HepG2 (cell line): ENCODE measurements around the gene SCG2. TPM values are rescaled to one million over a fixed set of nuclear protein-coding genes. Genes with fewer than 3 reads are reported as not detected.

Source experiments
- ATAC-seq: fragments of 200-7000 bp; cut with Tn5 transposase; 3 replicates; pipeline ENCODE4 v1.9.1; 2020; ENCODE audit warnings: mild to moderate bottlenecking, moderate library complexity
- BruUV-seq: library from RNA; stranded (reverse); fragments of 400-500 nt; replicated peaks from 2 replicates; lab custom pipeline; 2021; lab: Mats Ljungman, UMichigan
- CTCF ChIA-PET: fragments of 300-600 bp; formaldehyde crosslinking; extraction: SDS; loops from one replicate; lab custom pipeline; 2021; ENCODE audit warnings: low total read pairs, inconsistent platforms, low intra/inter-chr PET ratio; lab: Yijun Ruan, JAX
- POLR2A ChIA-PET: fragments of 350-600 bp; sonication (Branson Sonifier 250); formaldehyde crosslinking; loops from one replicate; lab custom pipeline; 2020; ENCODE audit warnings: antibody characterized with exemption, inconsistent platforms; lab: Yijun Ruan, JAX
- DNase-seq: peaks from one replicate; pipeline ENCODE4 v3.0.0-alpha.2; 2015; ENCODE audit warnings: low spot score
- FAIRE-seq: peaks from 3 replicates; lab custom pipeline; 2011; peaks lifted over from hg19 to GRCh38; lab: Jason Lieb, UNC
- H2AFZ ChIP-seq: one replicate; pipeline ENCODE4 v1.6.1; 2011; ENCODE audit warnings: low read length, inconsistent platforms
- H3K27ac ChIP-seq: fragments of 300-600 bp; 3 replicates; pipeline ENCODE4 v1.8.0; 2011; ENCODE audit warnings: mixed run types, mild to moderate bottlenecking, mixed read lengths, low read length, inconsistent platforms; ENCODE audit not compliant: insufficient read depth; ENCODE audit errors: extremely low read length
- H3K27me3 ChIP-seq, 2 experiments: fragments of 200-600 bp in 1 of 2; 2 replicates in 1 of 2; 3 replicates in 1 of 2; pipeline versions ENCODE4 v1.6.0 to v1.8.0; 2011; ENCODE audit warnings: low read length in 2 of 2, mild to moderate bottlenecking in 2 of 2, moderate library complexity in 2 of 2, inconsistent platforms in 1 of 2; ENCODE audit not compliant: insufficient read depth in 2 of 2, control insufficient read depth in 1 of 2
- H3K36me3 ChIP-seq, 2 experiments: fragments of 200-600 bp in 1 of 2; replicated peaks in 1 of 2; 2 replicates in 1 of 2; 3 replicates in 1 of 2; pipeline versions ENCODE4 v1.5.1 to v1.8.0; 2011; ENCODE audit warnings: low read length in 2 of 2, inconsistent platforms in 1 of 2; ENCODE audit not compliant: insufficient read depth in 2 of 2, control insufficient read depth in 1 of 2
- H3K4me1 ChIP-seq: 2 replicates; pipeline ENCODE4 v1.5.1; 2012; ENCODE audit warnings: low read length, inconsistent platforms; ENCODE audit not compliant: insufficient read depth
- H3K4me2 ChIP-seq: 2 replicates; pipeline ENCODE4 v1.6.0; 2011; ENCODE audit warnings: low read depth, low read length, inconsistent platforms
- H3K4me3 ChIP-seq, 3 experiments: fragments of 200-600 bp in 1 of 3; sonication (generic), shearing (Covaris generic) in 1 of 3; replicated peaks in 1 of 3; 2 replicates each; pipeline ENCODE4 v1.5.1; 2011 to 2016; ENCODE audit warnings: low read length in 3 of 3, inconsistent platforms in 2 of 3, low read depth in 2 of 3, mild to moderate bottlenecking in 2 of 3, control low read depth in 1 of 3, mixed read lengths in 1 of 3; ENCODE audit not compliant: insufficient read depth in 1 of 3
- H3K79me2 ChIP-seq: one replicate; pipeline ENCODE4 v1.6.1; 2011; ENCODE audit warnings: low read length, inconsistent platforms; ENCODE audit not compliant: insufficient read depth
- H3K9ac ChIP-seq: 2 replicates; pipeline ENCODE4 v1.6.0; 2011; ENCODE audit warnings: mild to moderate bottlenecking, low read depth, low read length, inconsistent platforms; ENCODE audit not compliant: insufficient read depth
- H3K9me3 ChIP-seq: 2 replicates; pipeline ENCODE4 v1.5.1; 2012; ENCODE audit warnings: mild to moderate bottlenecking, low read length
- H4K20me1 ChIP-seq: 2 replicates; pipeline ENCODE4 v1.6.0; 2011; ENCODE audit warnings: inconsistent platforms, mild to moderate bottlenecking, low read length, moderate library complexity; ENCODE audit not compliant: insufficient read depth
- ESRRA ChIP-seq: sonication (generic); formaldehyde crosslinking; IDR thresholded peaks from 2 replicates; pipeline ENCODE4 v1.5.1; 2020; ENCODE audit warnings: mild to moderate bottlenecking, low read depth, missing genetic modification reagents
- HOXA5 ChIP-seq: sonication (generic); formaldehyde crosslinking; IDR thresholded peaks from 2 replicates; pipeline ENCODE4 v1.4.0; 2020; ENCODE audit warnings: missing genetic modification reagents
- JDP2 ChIP-seq: sonication (generic); formaldehyde crosslinking; IDR thresholded peaks from 2 replicates; pipeline ENCODE4 v1.8.1; 2022; ENCODE audit warnings: missing genetic modification reagents, borderline replicate concordance
- KIAA2018 ChIP-seq: sonication (generic); formaldehyde crosslinking; IDR thresholded peaks from 2 replicates; pipeline ENCODE4 v1.5.0; 2020; ENCODE audit warnings: mild to moderate bottlenecking, missing genetic modification reagents, borderline replicate concordance
- KLF16 ChIP-seq, 2 experiments: sonication (generic) in 1 of 2; formaldehyde crosslinking in 1 of 2; IDR thresholded peaks; 2 replicates each; pipeline versions ENCODE4 v1.6.1 to v1.8.0; 2016 to 2023; ENCODE audit warnings: missing genetic modification reagents in 2 of 2, missing compliant biosample characterization in 1 of 2
- MAFF ChIP-seq: IDR thresholded peaks from 2 replicates; pipeline ENCODE4 v1.6.1; 2011; ENCODE audit warnings: low read depth, low read length, improper control_type of control experiment
- MXD4 ChIP-seq: IDR thresholded peaks from 2 replicates; pipeline ENCODE4 v1.6.1; 2016; ENCODE audit warnings: mild to moderate bottlenecking, missing biosample characterization, missing genetic modification reagents
- SMC3 ChIP-seq: IDR thresholded peaks from 2 replicates; pipeline ENCODE4 v1.6.1; 2011; ENCODE audit warnings: low read length, improper control_type of control experiment
- SRSF1 ChIP-seq: fragments of 200-400 bp; formaldehyde crosslinking; optimal IDR thresholded peaks from 2 replicates; pipeline ENCODE3; 2017; ENCODE audit warnings: mild to moderate bottlenecking, low read depth, low read length, moderate library complexity
- ZC3H4 ChIP-seq: sonication (generic); formaldehyde crosslinking; IDR thresholded peaks from 2 replicates; pipeline ENCODE4 v1.4.0; 2020; ENCODE audit warnings: missing genetic modification reagents, borderline replicate concordance
- ZNF7 ChIP-seq: IDR thresholded peaks from 2 replicates; pipeline ENCODE4 v1.6.1; 2016; ENCODE audit warnings: missing biosample characterization, missing genetic modification reagents
- ZNF879 ChIP-seq: sonication (generic); formaldehyde crosslinking; IDR thresholded peaks from 2 replicates; pipeline ENCODE4 v1.8.1; 2023; ENCODE audit warnings: missing genetic modification reagents
- WGBS: methylation state at CpG from one replicate; pipeline ENCODE4 v1.1.6; 2017; ENCODE audit warnings: low lambda C conversion rate; 5-methylcytosine and 5-hydroxymethylcytosine counted together
- in situ Hi-C: cut with HindIII; loops from 2 replicates; pipeline ENCODE4 v1.10.0; 2017; ENCODE audit warnings: low pct_unique_long_range_greater_than_20kb; ENCODE audit not compliant: extremely low pct_ligation_motif_present
- intact Hi-C: fragments of 100-400 bp; cut with micrococcal nuclease; formaldehyde crosslinking; loops from one replicate; pipeline ENCODE4 v1.10.0; 2022; ENCODE audit not compliant: unreplicated experiment
- polyA plus RNA-seq, 8 experiments: library from polyadenylated mRNA; depleted of rRNA in 3 of 8; stranded (reverse) in 7 of 8; unstranded in 1 of 8; fragments of >200 nt; fragmentation: Illumina TruSeq in 4 of 8; extraction: Trizol in 4 of 8; gene quantifications; 2 replicates each; pipeline versions ENCODE4 v1.2.1 to v1.2.3, GENCODE V29; 2011 to 2016; ENCODE audit warnings: low read depth in 4 of 8, missing spikeins in 1 of 8, mixed read lengths in 1 of 8; ENCODE audit not compliant: insufficient read depth in 1 of 8
- total RNA-seq, 5 experiments: library from RNA; depleted of rRNA; stranded (reverse); fragments of >200 nt; fragmentation: Illumina TruSeq; extraction: Trizol; gene quantifications; 2 replicates each; pipeline ENCODE4 v1.2.3, GENCODE V29; 2016; ENCODE audit warnings: low read depth in 1 of 5
- TF ChIP-seq, protein P1 (sequence below): sonication (generic); formaldehyde crosslinking; IDR thresholded peaks from 2 replicates; pipeline ENCODE4 v1.4.0; 2020; ENCODE audit warnings: missing genetic modification reagents, borderline replicate concordance

The SCG2 gene
- total and polyA plus RNA-seq, 2 of the 13 experiments (the other 11 are each of a cell fraction or from before 2014, with no cell fraction given) = not detected

- TF ChIP-seq, protein P1, sequence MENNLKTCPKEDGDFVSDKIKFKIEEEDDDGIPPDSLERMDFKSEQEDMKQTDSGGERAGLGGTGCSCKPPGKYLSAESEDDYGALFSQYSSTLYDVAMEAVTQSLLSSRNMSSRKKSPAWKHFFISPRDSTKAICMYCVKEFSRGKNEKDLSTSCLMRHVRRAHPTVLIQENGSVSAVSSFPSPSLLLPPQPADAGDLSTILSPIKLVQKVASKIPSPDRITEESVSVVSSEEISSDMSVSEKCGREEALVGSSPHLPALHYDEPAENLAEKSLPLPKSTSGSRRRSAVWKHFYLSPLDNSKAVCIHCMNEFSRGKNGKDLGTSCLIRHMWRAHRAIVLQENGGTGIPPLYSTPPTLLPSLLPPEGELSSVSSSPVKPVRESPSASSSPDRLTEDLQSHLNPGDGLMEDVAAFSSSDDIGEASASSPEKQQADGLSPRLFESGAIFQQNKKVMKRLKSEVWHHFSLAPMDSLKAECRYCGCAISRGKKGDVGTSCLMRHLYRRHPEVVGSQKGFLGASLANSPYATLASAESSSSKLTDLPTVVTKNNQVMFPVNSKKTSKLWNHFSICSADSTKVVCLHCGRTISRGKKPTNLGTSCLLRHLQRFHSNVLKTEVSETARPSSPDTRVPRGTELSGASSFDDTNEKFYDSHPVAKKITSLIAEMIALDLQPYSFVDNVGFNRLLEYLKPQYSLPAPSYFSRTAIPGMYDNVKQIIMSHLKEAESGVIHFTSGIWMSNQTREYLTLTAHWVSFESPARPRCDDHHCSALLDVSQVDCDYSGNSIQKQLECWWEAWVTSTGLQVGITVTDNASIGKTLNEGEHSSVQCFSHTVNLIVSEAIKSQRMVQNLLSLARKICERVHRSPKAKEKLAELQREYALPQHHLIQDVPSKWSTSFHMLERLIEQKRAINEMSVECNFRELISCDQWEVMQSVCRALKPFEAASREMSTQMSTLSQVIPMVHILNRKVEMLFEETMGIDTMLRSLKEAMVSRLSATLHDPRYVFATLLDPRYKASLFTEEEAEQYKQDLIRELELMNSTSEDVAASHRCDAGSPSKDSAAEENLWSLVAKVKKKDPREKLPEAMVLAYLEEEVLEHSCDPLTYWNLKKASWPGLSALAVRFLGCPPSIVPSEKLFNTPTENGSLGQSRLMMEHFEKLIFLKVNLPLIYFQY (CRISPR knock-in tag) = no peak
Measured at GRCh38 chr2:223586261-223586660, 15.9 kb downstream of the SCG2 start (continued).

DNA sequence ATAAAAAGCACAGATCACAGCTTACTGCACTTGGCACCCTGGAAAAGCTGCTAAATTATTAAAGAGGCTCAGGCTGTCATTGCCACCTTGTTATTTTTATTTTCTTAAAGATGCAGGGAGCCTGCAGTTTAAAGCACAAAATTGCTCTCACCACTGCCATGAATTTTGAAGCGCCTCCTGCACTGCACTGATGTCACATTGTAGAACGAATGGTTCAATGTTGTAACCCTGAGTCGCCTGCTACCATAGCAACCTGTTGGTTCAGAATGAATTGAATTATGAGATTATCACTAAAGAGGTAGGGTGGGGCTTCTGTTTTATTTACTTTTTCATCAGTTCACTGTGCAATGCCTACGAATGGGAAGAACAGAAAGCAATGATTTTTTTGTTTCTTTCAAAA lies 16.5 kb downstream of the SCG2 start:
- intact Hi-C loops = no loop called here
- ATAC-seq (no peak), FAIRE-seq (no peak), DNase-seq (no peak)
- ChIA-PET POLR2A (no interaction called here), CTCF (no interaction called here)
- no TSS peak for BruUV-seq
- in situ Hi-C loops = no loop called here
- H3K27ac ChIP-seq = no peak overlapping the region
- H3K27me3 ChIP-seq = no peaks in the 10 kb centered on the region
- H3K4me1 ChIP-seq = no peaks in the 10 kb centered on the region
- no peaks in the 10 kb centered on the region for H4K20me1 ChIP-seq
- H3K4me2 ChIP-seq = no peak overlapping the region
- no peaks in the 10 kb centered on the region for H3K9me3 ChIP-seq
- H3K36me3 ChIP-seq = no peaks in the 10 kb centered on the region
- H3K4me3 ChIP-seq = no peak overlapping the region
- 1% methylated on average over 4 of the region's 4 CpGs for WGBS
- no peak overlapping the region for H2AFZ ChIP-seq
- H3K9ac ChIP-seq = no peak overlapping the region
- H3K79me2 ChIP-seq = no peaks in the 10 kb centered on the region
- no peak for TF ChIP-seq SMC3
- TF ChIP-seq KIAA2018 (CRISPR knock-in tag) = no peak
- no peak for TF ChIP-seq ZNF7 (CRISPR knock-in tag)
- TF ChIP-seq KLF16 (CRISPR knock-in tag; IDR thresholded peaks at IDR 0.05) = no peak
- TF ChIP-seq MXD4 (CRISPR knock-in tag) = no peak
- no peak for TF ChIP-seq MAFF
- TF ChIP-seq SRSF1 = no peak
- TF ChIP-seq ZNF879 = no peak
- TF ChIP-seq ZC3H4 (CRISPR knock-in tag) = no peak
- TF ChIP-seq HOXA5 (CRISPR knock-in tag) = no peak
- TF ChIP-seq JDP2 (CRISPR knock-in tag) = no peak
- no peak for TF ChIP-seq ESRRA (CRISPR knock-in tag)
